SK-N-SH (cell line): Measurements from ENCODE around the gene STRIT1. TPM values are rescaled to one million over a fixed set of nuclear protein-coding genes. Genes with fewer than 3 reads are reported as not detected.

Source experiments
- CTCF ChIA-PET: fragments of 300-600, 350-600 bp; formaldehyde crosslinking; extraction: SDS; loops from one replicate; lab custom pipeline; 2021; lab: Yijun Ruan, JAX
- POLR2A ChIA-PET: fragments of 350-600 bp; sonication (Branson Sonifier 250); formaldehyde crosslinking; extraction: SDS; loops from one replicate; lab custom pipeline; 2020; ENCODE audit warnings: antibody characterized with exemption, inconsistent platforms; lab: Yijun Ruan, JAX
- DNase-seq: peaks from one replicate; pipeline ENCODE4 v3.0.0; 2012
- H2AFZ ChIP-seq: fragments of 200-600 bp; sonication (generic); 2 replicates; pipeline ENCODE4 v1.8.1; 2016; ENCODE audit warnings: antibody characterized with exemption, mild to moderate bottlenecking, low read depth
- H3F3A ChIP-seq: fragments of 200-600 bp; sonication (generic); replicated peaks from 2 replicates; pipeline ENCODE3; 2016; ENCODE audit warnings: antibody characterized with exemption, mild to moderate bottlenecking; ENCODE audit not compliant: insufficient read depth
- H3K27ac ChIP-seq, 2 experiments: fragments of 200-500 bp in 1 of 2; fragments of 200-600 bp in 1 of 2; sonication (Bioruptor generic) in 1 of 2; sonication (generic), shearing (Covaris generic) in 1 of 2; 2 replicates each; pipeline versions ENCODE4 v1.5.1 to v1.6.1; 2014 to 2016; ENCODE audit warnings: low read depth in 2 of 2, inconsistent platforms in 1 of 2, low read length in 1 of 2, mild to moderate bottlenecking in 1 of 2, mixed read lengths in 1 of 2
- H3K27me3 ChIP-seq: fragments of 200-600 bp; sonication (generic), shearing (Covaris generic); 2 replicates; pipeline ENCODE4 v1.6.1; 2016; ENCODE audit warnings: mixed run types; ENCODE audit not compliant: insufficient read depth
- H3K36me3 ChIP-seq, 2 experiments: fragments of 200-500 bp in 1 of 2; fragments of 200-600 bp in 1 of 2; sonication (Bioruptor generic) in 1 of 2; sonication (generic) in 1 of 2; replicated peaks in 1 of 2; 2 replicates each; pipeline versions ENCODE3 to v1.5.1; 2014 to 2016; ENCODE audit warnings: low read length in 1 of 2, mild to moderate bottlenecking in 1 of 2; ENCODE audit not compliant: insufficient read depth in 2 of 2, control insufficient read depth in 1 of 2
- H3K4me1 ChIP-seq, 2 experiments: fragments of 200-500 bp in 1 of 2; fragments of 200-600 bp in 1 of 2; sonication (Bioruptor generic) in 1 of 2; sonication (generic), shearing (Covaris generic) in 1 of 2; 2 replicates each; pipeline versions ENCODE4 v1.5.1 to v1.6.1; 2014 to 2016; ENCODE audit warnings: low read depth in 1 of 2, low read length in 1 of 2, mixed run types in 1 of 2; ENCODE audit not compliant: insufficient read depth in 2 of 2, control insufficient read depth in 1 of 2
- H3K4me2 ChIP-seq: fragments of 200-600 bp; sonication (generic), shearing (Covaris generic); 2 replicates; pipeline ENCODE4 v1.6.1; 2017; ENCODE audit warnings: mixed run types
- H3K4me3 ChIP-seq, 2 experiments: fragments of 200-500 bp in 1 of 2; fragments of 200-600 bp in 1 of 2; sonication (Bioruptor generic) in 1 of 2; sonication (generic), shearing (Covaris generic) in 1 of 2; 2 replicates each; pipeline versions ENCODE4 v1.5.1 to v1.8.1; 2014 to 2016; ENCODE audit warnings: low read depth in 2 of 2, inconsistent platforms in 1 of 2, low read length in 1 of 2, mild to moderate bottlenecking in 1 of 2, mixed read lengths in 1 of 2, moderate library complexity in 1 of 2
- H3K79me2 ChIP-seq: fragments of 200-600 bp; sonication (generic); 2 replicates; pipeline ENCODE4 v1.8.1; 2017; ENCODE audit warnings: mild to moderate bottlenecking; ENCODE audit not compliant: insufficient read depth
- H3K9ac ChIP-seq: fragments of 200-600 bp; sonication (generic); 2 replicates; pipeline ENCODE4 v1.6.1; 2017; ENCODE audit warnings: mixed run types
- H3K9me2 ChIP-seq: fragments of 200-600 bp; sonication (generic); 2 replicates; pipeline ENCODE4 v1.6.1; 2017; ENCODE audit warnings: mixed run types
- H3K9me3 ChIP-seq: fragments of 200-600 bp; sonication (generic); 2 replicates; pipeline ENCODE4 v1.6.1; 2017; ENCODE audit warnings: mixed run types, mild to moderate bottlenecking, moderate library complexity
- H4K20me1 ChIP-seq: fragments of 200-600 bp; sonication (generic); 2 replicates; pipeline ENCODE4 v1.6.1; 2017; ENCODE audit warnings: mild to moderate bottlenecking, mixed run types; ENCODE audit not compliant: insufficient read depth
- ELF1 ChIP-seq: IDR thresholded peaks from 2 replicates; pipeline ENCODE4 v1.4.0; 2012
- EZH2phosphoT487 ChIP-seq: fragments of 200-600 bp; sonication (generic); IDR thresholded peaks from 2 replicates; pipeline ENCODE4 v1.6.1; 2017; ENCODE audit warnings: low read depth, mixed run types, mild to moderate bottlenecking, antibody characterized with exemption, moderate library complexity, borderline replicate concordance
- FOSL2 ChIP-seq: IDR thresholded peaks from 2 replicates; pipeline ENCODE4 v1.4.0; 2012; ENCODE audit warnings: low read depth, mild to moderate bottlenecking, moderate library complexity, borderline replicate concordance
- GABPA ChIP-seq: IDR thresholded peaks from 2 replicates; pipeline ENCODE4 v1.4.0; 2012; ENCODE audit warnings: low read depth, mild to moderate bottlenecking
- MAX ChIP-seq: IDR thresholded peaks from 2 replicates; pipeline ENCODE4 v1.4.0; 2012; ENCODE audit warnings: low read depth
- MEF2A ChIP-seq: IDR thresholded peaks from 2 replicates; pipeline ENCODE4 v1.4.0; 2012; ENCODE audit warnings: low read depth, borderline replicate concordance
- MXI1 ChIP-seq: IDR thresholded peaks from 2 replicates; pipeline ENCODE4 v1.6.1; 2012; ENCODE audit warnings: mild to moderate bottlenecking, low read depth, low read length, improper control_type of control experiment
- POLR2AphosphoS5 ChIP-seq: IDR thresholded peaks from 2 replicates; pipeline ENCODE4 v1.6.1; 2012; ENCODE audit warnings: low read depth, low read length
- RCOR1 ChIP-seq: fragments of 150-350 bp; IDR thresholded peaks from 2 replicates; pipeline ENCODE4 v1.6.1; 2017; ENCODE audit warnings: antibody characterized with exemption, low read length
- REST ChIP-seq: IDR thresholded peaks from 2 replicates; pipeline ENCODE4 v1.6.1; 2012; ENCODE audit warnings: mild to moderate bottlenecking, low read depth, low read length, moderate library complexity
- RFX5 ChIP-seq: IDR thresholded peaks from 2 replicates; pipeline ENCODE4 v1.6.1; 2012; ENCODE audit warnings: mild to moderate bottlenecking, improper control_type of control experiment, low read length
- TAF1 ChIP-seq: IDR thresholded peaks from 2 replicates; pipeline ENCODE4 v1.6.1; 2012; ENCODE audit warnings: low read depth, mild to moderate bottlenecking, low read length, moderate library complexity, borderline replicate concordance
- WGBS: methylation state at CpG from one replicate; pipeline ENCODE4 v1.1.6; 2017; ENCODE audit warnings: low lambda C conversion rate; 5-methylcytosine and 5-hydroxymethylcytosine counted together
- polyA plus RNA-seq, 3 experiments: library from polyadenylated mRNA; depleted of rRNA; stranded (reverse); fragments of >200 nt; gene quantifications; 2 replicates each; pipeline ENCODE4 v1.2.3, GENCODE V29; 2012
- TF ChIP-seq, protein P1 (sequence below): IDR thresholded peaks from 2 replicates; pipeline ENCODE4; 2012
- TF ChIP-seq, protein P2 (sequence below): IDR thresholded peaks from 2 replicates; pipeline ENCODE4 v1.4.0; 2012; ENCODE audit warnings: low read depth, borderline replicate concordance
- TF ChIP-seq, protein P3 (sequence below): fragments of 150-350 bp; IDR thresholded peaks from 2 replicates; pipeline ENCODE4 v1.6.1; 2017; ENCODE audit warnings: antibody characterized with exemption, low read length, low read depth, borderline replicate concordance
- TF ChIP-seq, protein P4 (sequence below): fragments of 150-350 bp; IDR thresholded peaks from 2 replicates; pipeline ENCODE4 v1.6.1; 2016; ENCODE audit warnings: mild to moderate bottlenecking, low read depth, low read length

Gene STRIT1
- polyA plus RNA-seq, 1 of the 3 experiments (the other 2 are of a cell fraction) = not detected

GRCh38 chr3:155282385-155283091 is 10.9 kb downstream of the STRIT1 start:
- Histone ChIP-seq H3K27ac (no peak overlapping the region), H3K9ac (no peak overlapping the region), H3F3A (no peaks in the 10 kb centered on the region), H3K27me3 (no peaks in the 10 kb centered on the region), H3K4me3 (no peak overlapping the region; a peak in 1 of 4 replicates), H3K4me1 (0 out of 4 replicates have a peak, but pooled peaks cover 0 to 5% of the 10 kb centered on the region in 2 experiments), H3K4me2 (peak overlapping the region; percentile 57), H3K79me2 (no peaks in the 10 kb centered on the region), H3K36me3 (no peaks in the 10 kb centered on the region), H3K9me3 (no peaks in the 10 kb centered on the region), H4K20me1 (no peaks in the 10 kb centered on the region), H2AFZ (peak overlapping the region; percentile 43; the same call in 1 of the 2 replicates), H3K9me2 (no peaks in the 10 kb centered on the region)
- no peak for DNase-seq
- ChIA-PET POLR2A (no interaction called here), CTCF (no interaction called here)
- TF ChIP-seq, protein P1, sequence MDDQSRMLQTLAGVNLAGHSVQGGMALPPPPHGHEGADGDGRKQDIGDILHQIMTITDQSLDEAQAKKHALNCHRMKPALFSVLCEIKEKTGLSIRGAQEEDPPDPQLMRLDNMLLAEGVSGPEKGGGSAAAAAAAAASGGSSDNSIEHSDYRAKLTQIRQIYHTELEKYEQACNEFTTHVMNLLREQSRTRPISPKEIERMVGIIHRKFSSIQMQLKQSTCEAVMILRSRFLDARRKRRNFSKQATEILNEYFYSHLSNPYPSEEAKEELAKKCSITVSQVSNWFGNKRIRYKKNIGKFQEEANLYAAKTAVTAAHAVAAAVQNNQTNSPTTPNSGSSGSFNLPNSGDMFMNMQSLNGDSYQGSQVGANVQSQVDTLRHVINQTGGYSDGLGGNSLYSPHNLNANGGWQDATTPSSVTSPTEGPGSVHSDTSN = no peak
- TF ChIP-seq, protein P2, sequence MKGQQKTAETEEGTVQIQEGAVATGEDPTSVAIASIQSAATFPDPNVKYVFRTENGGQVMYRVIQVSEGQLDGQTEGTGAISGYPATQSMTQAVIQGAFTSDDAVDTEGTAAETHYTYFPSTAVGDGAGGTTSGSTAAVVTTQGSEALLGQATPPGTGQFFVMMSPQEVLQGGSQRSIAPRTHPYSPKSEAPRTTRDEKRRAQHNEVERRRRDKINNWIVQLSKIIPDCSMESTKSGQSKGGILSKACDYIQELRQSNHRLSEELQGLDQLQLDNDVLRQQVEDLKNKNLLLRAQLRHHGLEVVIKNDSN = no peak
- TF ChIP-seq REST (no peak), ELF1 (no peak), RFX5 (no peak), MEF2A (no peak)
- TF ChIP-seq, protein P3, sequence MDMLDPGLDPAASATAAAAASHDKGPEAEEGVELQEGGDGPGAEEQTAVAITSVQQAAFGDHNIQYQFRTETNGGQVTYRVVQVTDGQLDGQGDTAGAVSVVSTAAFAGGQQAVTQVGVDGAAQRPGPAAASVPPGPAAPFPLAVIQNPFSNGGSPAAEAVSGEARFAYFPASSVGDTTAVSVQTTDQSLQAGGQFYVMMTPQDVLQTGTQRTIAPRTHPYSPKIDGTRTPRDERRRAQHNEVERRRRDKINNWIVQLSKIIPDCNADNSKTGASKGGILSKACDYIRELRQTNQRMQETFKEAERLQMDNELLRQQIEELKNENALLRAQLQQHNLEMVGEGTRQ = no peak
- WGBS = 82% methylated on average over 6 of the region's 6 CpGs

DNA sequence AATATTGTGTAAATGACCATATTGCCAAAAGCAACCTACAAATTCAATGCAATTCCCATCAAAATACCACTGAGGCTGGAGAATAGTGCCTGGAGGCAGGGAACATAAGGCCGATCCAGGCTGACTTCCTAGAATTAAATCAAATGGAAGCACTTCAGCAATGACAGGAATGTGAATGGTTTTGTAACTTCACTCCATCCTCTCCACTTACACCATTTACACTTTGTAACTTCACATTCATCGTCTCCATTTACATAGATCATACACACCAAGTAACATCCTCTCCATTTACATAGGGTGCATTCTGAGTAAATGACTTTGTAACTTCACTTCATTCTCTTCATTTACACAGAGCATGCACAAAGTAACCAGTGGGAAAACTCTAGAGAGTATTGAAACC is 11.6 kb downstream of the STRIT1 start:
- H3K36me3 ChIP-seq = no peaks in the 10 kb centered on the region
- H3K4me1 ChIP-seq = 0 out of 4 replicates have a peak, but pooled peaks cover 0 to 5% of the 10 kb centered on the region in 2 experiments
- H3K27ac ChIP-seq = no peak overlapping the region
- WGBS = 77% methylated on average over 2 of the region's 2 CpGs
- ChIA-PET POLR2A (no interaction called here), CTCF (no interaction called here)
- H4K20me1 ChIP-seq = no peaks in the 10 kb centered on the region
- TF ChIP-seq RCOR1 (no peak), FOSL2 (no peak), MXI1 (no peak), EZH2phosphoT487 (no peak), POLR2AphosphoS5 (no peak), GABPA (no peak), TAF1 (no peak), MAX (no peak)
- TF ChIP-seq, protein P4, sequence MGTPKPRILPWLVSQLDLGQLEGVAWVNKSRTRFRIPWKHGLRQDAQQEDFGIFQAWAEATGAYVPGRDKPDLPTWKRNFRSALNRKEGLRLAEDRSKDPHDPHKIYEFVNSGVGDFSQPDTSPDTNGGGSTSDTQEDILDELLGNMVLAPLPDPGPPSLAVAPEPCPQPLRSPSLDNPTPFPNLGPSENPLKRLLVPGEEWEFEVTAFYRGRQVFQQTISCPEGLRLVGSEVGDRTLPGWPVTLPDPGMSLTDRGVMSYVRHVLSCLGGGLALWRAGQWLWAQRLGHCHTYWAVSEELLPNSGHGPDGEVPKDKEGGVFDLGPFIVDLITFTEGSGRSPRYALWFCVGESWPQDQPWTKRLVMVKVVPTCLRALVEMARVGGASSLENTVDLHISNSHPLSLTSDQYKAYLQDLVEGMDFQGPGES = no peak
- TF ChIP-seq, protein P1 = no peak
- H3F3A ChIP-seq = no peaks in the 10 kb centered on the region
- no peaks in the 10 kb centered on the region for H3K79me2 ChIP-seq
- H3K4me2 ChIP-seq = peak overlapping the region; percentile 57
- no peaks in the 10 kb centered on the region for H3K9me3 ChIP-seq
- H3K9me2 ChIP-seq = no peaks in the 10 kb centered on the region
- no peaks in the 10 kb centered on the region for H3K27me3 ChIP-seq
- H3K9ac ChIP-seq = no peak overlapping the region
- peak overlapping the region; percentile 43; the same call in 1 of the 2 replicates for H2AFZ ChIP-seq
- no peak for DNase-seq
- no peak overlapping the region; a peak in 1 of 4 replicates for H3K4me3 ChIP-seq
